ENCODE data around the gene SCN4A.

DNA sequence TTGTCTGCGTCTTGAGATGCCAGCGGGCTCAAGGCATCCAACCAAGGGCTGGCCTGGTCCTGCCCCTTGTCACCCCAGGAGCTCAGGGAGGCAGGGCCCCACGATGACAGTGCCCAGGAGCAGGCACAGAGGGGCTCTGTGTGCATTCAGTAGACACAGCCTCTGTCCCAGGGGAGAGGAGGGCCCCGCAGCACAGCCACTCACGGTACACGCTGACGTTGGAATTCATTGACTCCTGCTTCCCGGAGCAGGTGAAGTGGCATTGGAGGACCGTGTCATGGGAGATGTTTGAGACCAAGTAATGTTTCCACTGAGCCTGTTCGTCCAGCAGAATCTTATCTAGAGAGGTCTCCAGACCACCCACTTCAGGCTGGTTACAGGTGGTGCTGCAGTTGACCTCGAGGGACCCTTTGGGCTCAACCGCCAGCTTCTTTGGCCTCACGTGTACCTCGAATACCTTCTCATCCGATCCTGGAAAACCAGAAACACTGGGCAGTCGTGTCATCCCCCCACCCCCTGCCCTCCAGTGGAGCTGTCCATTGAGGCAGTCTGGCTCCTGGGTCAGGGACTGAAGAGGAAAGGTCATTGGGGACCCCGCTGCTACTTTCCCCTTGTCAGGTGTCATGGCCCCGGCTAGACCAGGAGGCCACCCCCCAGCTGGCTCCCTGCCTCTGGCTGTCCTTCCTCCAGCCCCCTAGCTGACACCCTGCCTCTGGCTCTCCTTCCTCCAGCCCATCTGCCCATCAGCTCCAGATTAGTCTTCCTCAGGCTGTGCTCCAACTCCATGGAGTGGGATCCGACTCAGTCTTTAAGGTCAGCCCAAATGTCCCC lies 32.4 kb upstream of the SCN4A start:
- TF ChIP-seq, protein P1, sequence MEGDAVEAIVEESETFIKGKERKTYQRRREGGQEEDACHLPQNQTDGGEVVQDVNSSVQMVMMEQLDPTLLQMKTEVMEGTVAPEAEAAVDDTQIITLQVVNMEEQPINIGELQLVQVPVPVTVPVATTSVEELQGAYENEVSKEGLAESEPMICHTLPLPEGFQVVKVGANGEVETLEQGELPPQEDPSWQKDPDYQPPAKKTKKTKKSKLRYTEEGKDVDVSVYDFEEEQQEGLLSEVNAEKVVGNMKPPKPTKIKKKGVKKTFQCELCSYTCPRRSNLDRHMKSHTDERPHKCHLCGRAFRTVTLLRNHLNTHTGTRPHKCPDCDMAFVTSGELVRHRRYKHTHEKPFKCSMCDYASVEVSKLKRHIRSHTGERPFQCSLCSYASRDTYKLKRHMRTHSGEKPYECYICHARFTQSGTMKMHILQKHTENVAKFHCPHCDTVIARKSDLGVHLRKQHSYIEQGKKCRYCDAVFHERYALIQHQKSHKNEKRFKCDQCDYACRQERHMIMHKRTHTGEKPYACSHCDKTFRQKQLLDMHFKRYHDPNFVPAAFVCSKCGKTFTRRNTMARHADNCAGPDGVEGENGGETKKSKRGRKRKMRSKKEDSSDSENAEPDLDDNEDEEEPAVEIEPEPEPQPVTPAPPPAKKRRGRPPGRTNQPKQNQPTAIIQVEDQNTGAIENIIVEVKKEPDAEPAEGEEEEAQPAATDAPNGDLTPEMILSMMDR (IDR thresholded peaks at IDR 0.05; ENCODE audit: borderline replicate concordance, extremely low read depth, low read length, poor library complexity, severe bottlenecking): no peak
- TF ChIP-seq EZH2 (IDR thresholded peaks at IDR 0.05; ENCODE audit: borderline replicate concordance, low read depth, low read length, severe bottlenecking): no peak

Measured in DND-41 (cell line).